Osteocyte (in vitro differentiated cells): ENCODE measurements around the gene SNAP29. TPM values are rescaled to one million over a fixed set of nuclear protein-coding genes. Genes with fewer than 3 reads are reported as not detected.
A peak's percentile ranks its signal among the peaks of the same experiment; 100 is the strongest.

Source experiments
- DNase-seq: peaks from one replicate; pipeline ENCODE4 v3.0.0; 2021; ENCODE audit warnings: mixed read lengths; ENCODE audit not compliant: unreplicated experiment; ENCODE audit errors: extremely low spot score
- H3K27ac Mint-ChIP-seq: one replicate; pipeline ENCODE4 v1.8.0; 2021; ENCODE audit warnings: mild to moderate bottlenecking, mixed read lengths; ENCODE audit not compliant: unreplicated experiment
- H3K27me3 Mint-ChIP-seq: one replicate; pipeline ENCODE4 v1.8.0; 2021; ENCODE audit warnings: mixed read lengths; ENCODE audit not compliant: unreplicated experiment
- H3K36me3 Mint-ChIP-seq: one replicate; pipeline ENCODE4 v1.8.0; 2021; ENCODE audit warnings: mixed read lengths; ENCODE audit not compliant: unreplicated experiment
- H3K4me1 Mint-ChIP-seq: one replicate; pipeline ENCODE4 v1.8.0; 2021; ENCODE audit warnings: mixed read lengths; ENCODE audit not compliant: unreplicated experiment
- H3K4me3 Mint-ChIP-seq: one replicate; pipeline ENCODE4 v1.8.0; 2021; ENCODE audit warnings: mild to moderate bottlenecking, moderate library complexity, mixed read lengths; ENCODE audit not compliant: unreplicated experiment
- H3K9me3 Mint-ChIP-seq: one replicate; pipeline ENCODE4 v1.8.0; 2021; ENCODE audit warnings: mixed read lengths; ENCODE audit not compliant: unreplicated experiment
- CTCF ChIP-seq: fragments of 200-600 bp; sonication (generic); IDR thresholded peaks from 2 replicates; pipeline ENCODE4 v1.5.0; 2021; ENCODE audit warnings: antibody characterized with exemption, mild to moderate bottlenecking, moderate library complexity
- total RNA-seq: library from RNA; stranded (reverse); gene quantifications from 2 replicates; pipeline ENCODE4 v1.2.1, GENCODE V29; 2021

SNAP29 gene
- total RNA-seq, 1 donor from 2014 or later: 30.0 TPM

- Mint-ChIP-seq H3K36me3 (peaks cover 16% of the 10 kb centered on the region), H3K9me3 (no peaks in the 10 kb centered on the region), H3K27ac (peak overlapping the region; percentile 33), H3K4me3 (no peak overlapping the region), H3K27me3 (no peaks in the 10 kb centered on the region), H3K4me1 (peaks cover 24% of the 10 kb centered on the region)
- TF ChIP-seq CTCF: no peak
- DNase-seq: no peak
Observed at GRCh38 chr22:20940186-20940651, 81.4 kb downstream of the SNAP29 start.

Other genes starting within 250 kb of the SNAP29 start
- gene SERPIND1, start 84.9 kb upstream of the SNAP29 start, total RNA-seq: not detected in 2 replicates
- gene PI4KA, start 196 bp upstream of the SNAP29 start, total RNA-seq: 108 and 116 TPM in 2 replicates
- 56.0 and 58.8 TPM in 2 replicates for gene CRKL, start 58.4 kb downstream of the SNAP29 start, total RNA-seq
- gene AIFM3, start 108.2 kb downstream of the SNAP29 start, total RNA-seq: 0.65 and 0.99 TPM in 2 replicates
- gene LZTR1, start 123.3 kb downstream of the SNAP29 start, total RNA-seq: 89.4 and 91.5 TPM in 2 replicates
- 24.8 and 27.0 TPM in 2 replicates for gene THAP7, start 143.1 kb downstream of the SNAP29 start, total RNA-seq
- gene P2RX6, start 156.2 kb downstream of the SNAP29 start, total RNA-seq: 2.6 and 3.5 TPM in 2 replicates
- gene SLC7A4, start 173.6 kb downstream of the SNAP29 start, total RNA-seq: not detected in 2 replicates
- not detected in 2 replicates for gene LRRC74B, start 186.9 kb downstream of the SNAP29 start, total RNA-seq